Lung (tissue), 12 donors: ENCODE measurements around the gene ARID5B. TPM values are rescaled to one million over a fixed set of nuclear protein-coding genes. Genes with fewer than 3 reads are reported as not detected.

Experiments
- ATAC-seq: fragments of 200-7000 bp; cut with Tn5 transposase; one replicate; pipeline ENCODE4 v1.9.1; 2020; ENCODE audit warnings: moderate number of reproducible peaks; ENCODE audit not compliant: insufficient read depth, low FRiP score
- DNase-seq, 3 donors: peaks; one replicate each; pipeline ENCODE4 v3.0.0-alpha.2; 2013 to 2017
- H3K27ac ChIP-seq, 2 donors: one replicate each; pipeline ENCODE4 v1.5.1; 2013; ENCODE audit warnings: mild to moderate bottlenecking in 2 of 2, moderate library complexity in 2 of 2, control low read depth in 1 of 2, inconsistent platforms in 1 of 2, low read depth in 1 of 2, low read length in 1 of 2
- H3K27me3 ChIP-seq, 3 donors: one replicate each; pipeline ENCODE4 v1.5.1; 2013; ENCODE audit warnings: low read length in 2 of 3; ENCODE audit not compliant: control insufficient read depth in 3 of 3, insufficient read depth in 3 of 3
- H3K36me3 ChIP-seq, 4 donors: one replicate each; pipeline ENCODE4 v1.5.1; 2013; ENCODE audit warnings: low read length in 4 of 4, mild to moderate bottlenecking in 1 of 4, moderate library complexity in 1 of 4; ENCODE audit not compliant: control insufficient read depth in 4 of 4, insufficient read depth in 4 of 4
- H3K4me1 ChIP-seq, 5 donors: one replicate each; pipeline ENCODE4 v1.5.1; 2013; ENCODE audit warnings: low read length in 5 of 5, mild to moderate bottlenecking in 2 of 5, moderate library complexity in 1 of 5; ENCODE audit not compliant: control insufficient read depth in 5 of 5, insufficient read depth in 5 of 5
- H3K4me3 ChIP-seq: one replicate; pipeline ENCODE4 v1.5.1; 2013; ENCODE audit warnings: mild to moderate bottlenecking, control low read depth, moderate library complexity
- H3K9ac ChIP-seq, 2 donors: one replicate each; pipeline ENCODE4 v1.5.1; 2013; ENCODE audit warnings: low read length in 2 of 2, control low read depth in 1 of 2; ENCODE audit not compliant: insufficient read depth in 1 of 2
- H3K9me3 ChIP-seq, 4 donors: one replicate each; pipeline ENCODE4 v1.5.1; 2013; ENCODE audit warnings: low read length in 3 of 4, mild to moderate bottlenecking in 1 of 4, moderate library complexity in 1 of 4; ENCODE audit not compliant: control insufficient read depth in 4 of 4, insufficient read depth in 3 of 4
- CTCF ChIP-seq: IDR thresholded peaks from 2 replicates; pipeline ENCODE4 v1.5.1; 2012; ENCODE audit warnings: mild to moderate bottlenecking; ENCODE audit errors: control extremely low read depth, extremely low read depth
- WGBS, 2 donors: extraction: QIAGEN DNeasy Blood & Tissue Kit; methylation state at CpG; one replicate each; pipeline ENCODE4 v1.1.7; 2013; 5-methylcytosine and 5-hydroxymethylcytosine counted together
- polyA plus RNA-seq, 2 donors: library from polyadenylated mRNA; stranded (reverse); fragments of 200-250 nt; gene quantifications; one replicate each; pipeline ENCODE4 v1.2.1, GENCODE V29; 2013
- total RNA-seq, 2 donors: library from RNA; depleted of rRNA in 1 of 2; stranded (reverse); fragments of >200 nt in 1 of 2; gene quantifications; one replicate each; pipeline ENCODE4 v1.2.1, GENCODE V29; 2014 to 2021
- donor health status: control.
- donor health status: control.
- donor health status: Bipolar disorder and iron deficiency.
- donor health status: healthy.
- donor health status: DM: yes; HTN: yes; CAD: no.

ARID5B gene
- total and polyA plus RNA-seq, 4 donors = 7.8 to 95.3 (median 22.0) TPM

GRCh38 chr10:62015994-62016393, 114.5 kb downstream of the ARID5B start:
- Histone ChIP-seq H3K27ac (no peak overlapping the region), H3K36me3 (peaks cover 0 to 5% (median 3%) of the 10 kb centered on the region in 4 donors), H3K27me3 (no peaks in the 10 kb centered on the region), H3K4me3 (no peak overlapping the region), H3K9ac (no peak overlapping the region), H3K9me3 (no peaks in the 10 kb centered on the region), H3K4me1 (peaks cover 4 to 32% (median 18%) of the 10 kb centered on the region in 5 donors)
- no peak for TF ChIP-seq CTCF
- WGBS, 2 donors = 87% methylated on average over 6 of the region's 6 CpGs
- DNase-seq (peak; percentile 71 to 89 (median 84)), ATAC-seq (no peak)

- ATAC-seq (no peak), DNase-seq (peak in 2 of 3 donors; percentile 39 to 54)
- Histone ChIP-seq H3K9me3 (no peaks in the 10 kb centered on the region), H3K27ac (peak overlapping the region in 1 of 2 donors; percentile 33), H3K9ac (no peak overlapping the region), H3K4me3 (no peak overlapping the region), H3K36me3 (peaks cover 0 to 5% (median 1%) of the 10 kb centered on the region in 4 donors), H3K27me3 (no peaks in the 10 kb centered on the region), H3K4me1 (peaks cover 4 to 37% (median 18%) of the 10 kb centered on the region in 5 donors)
- WGBS, 2 donors = 60 to 63% methylated on average over 10 of the region's 10 CpGs
- TF ChIP-seq CTCF = no peak
Observed at GRCh38 chr10:62016623-62017490, 115.4 kb downstream of the ARID5B start.

- no peaks in the 10 kb centered on the region for H3K9me3 ChIP-seq
- DNase-seq (peak in 2 of 3 donors; percentile 45 to 51), ATAC-seq (no peak)
- H3K4me1 ChIP-seq = peaks cover 4 to 37% (median 18%) of the 10 kb centered on the region in 5 donors
- no peaks in the 10 kb centered on the region for H3K27me3 ChIP-seq
- H3K36me3 ChIP-seq = peaks cover 0 to 3% (median under 1%) of the 10 kb centered on the region in 4 donors
- TF ChIP-seq CTCF = no peak
- H3K9ac ChIP-seq = no peak overlapping the region
- no peak overlapping the region for H3K4me3 ChIP-seq
- no peak overlapping the region for H3K27ac ChIP-seq
Observed at GRCh38 chr10:62017491-62017870, 116.0 kb downstream of the ARID5B start.
